ENCODE results near the gene CMTM4. TPM values are rescaled to one million over a fixed set of nuclear protein-coding genes. Genes with fewer than 3 reads are reported as not detected.

Gene CMTM4
- total RNA-seq, 1 experiment from 2014 or later: 77.8 TPM

DNA sequence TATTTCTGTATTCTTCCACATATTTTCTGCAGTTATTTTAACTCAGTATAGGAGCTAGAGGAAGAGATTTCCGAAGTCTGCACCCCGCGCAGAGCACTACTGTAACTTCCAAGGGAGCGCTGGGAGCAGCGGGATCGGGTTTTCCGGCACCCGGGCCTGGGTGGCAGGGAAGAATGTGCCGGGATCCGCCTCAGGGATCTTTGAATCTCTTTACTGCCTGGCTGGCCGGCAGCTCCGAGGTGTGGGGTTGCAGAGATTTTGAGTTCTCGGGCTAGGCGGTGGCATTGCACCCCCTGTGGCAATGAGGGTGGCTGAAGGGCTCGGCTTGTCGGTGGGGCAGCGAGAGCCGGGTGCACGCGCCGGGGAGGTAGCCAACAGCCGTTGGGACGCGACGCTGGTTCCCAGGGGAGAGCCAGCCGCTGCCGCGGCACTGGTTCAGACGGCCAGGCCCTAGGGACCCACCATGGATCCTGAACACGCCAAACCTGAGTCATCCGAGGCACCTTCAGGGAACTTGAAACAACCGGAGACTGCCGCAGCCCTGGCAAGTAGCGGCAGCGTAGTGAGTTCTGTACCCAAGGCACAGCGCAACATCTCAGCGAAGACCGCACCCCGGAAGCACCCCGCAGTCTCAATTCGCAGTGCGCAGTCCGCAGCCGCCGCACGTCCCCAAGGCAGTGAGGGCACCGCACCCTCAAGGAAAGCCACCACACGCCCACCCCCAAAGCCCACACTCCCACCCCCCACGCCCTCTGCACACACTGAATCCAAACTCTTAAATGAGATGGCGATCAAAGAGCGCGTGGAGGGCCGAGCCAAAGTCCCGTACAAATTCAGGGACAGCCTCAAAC, 130.3 kb downstream of the CMTM4 start, which contains the start of gene CMTM1:
Gene CMTM1 (plus strand): TSS at position 389 of the 851 bp plus-strand sequence. CDS start 75 bp downstream, at position 464.
- no peak for ATAC-seq
- Histone ChIP-seq H2AFZ (ENCODE audit: low read depth, low read length, poor library complexity, severe bottlenecking) (no peak within 1 kb of the TSS), H3K9me2 (ENCODE audit: insufficient read depth) (no peaks in the 10 kb centered on the region), H3K9ac (ENCODE audit: low read length) (no peak within 1 kb of the TSS), H3K36me3 (ENCODE audit: control insufficient read depth in 1 of 2, insufficient read depth in 2 of 2, low read length in 2 of 2) (no peaks in the 10 kb centered on the region; a peak in 1 of 4 replicates), H3K4me1 (ENCODE audit: control insufficient read depth in 1 of 2, insufficient read depth in 2 of 2, low read length in 2 of 2) (peaks cover 0 to 13% of the 10 kb centered on the region in 2 experiments; a peak in 3 of 4 replicates), H3K9me3 (ENCODE audit: control insufficient read depth in 1 of 2, insufficient read depth in 1 of 2, low read depth in 1 of 2, low read length in 2 of 2) (no peaks in the 10 kb centered on the region), H3K4me2 (ENCODE audit: low read length) (no peak within 1 kb of the TSS), H3K4me3 (replicated peaks in 1 of 2; ENCODE audit: low read depth in 1 of 2, low read length in 2 of 2) (no peak within 1 kb of the TSS), H4K20me1 (ENCODE audit: insufficient read depth) (peaks cover 3% of the 10 kb centered on the region; the same call in 1 of the 2 replicates), H3K27me3 (ENCODE audit: insufficient read depth, low read length) (no peaks in the 10 kb centered on the region), H3K79me2 (ENCODE audit: insufficient read depth, low read length) (no peaks in the 10 kb centered on the region), H3K27ac (ENCODE audit: low read depth, low read length) (no peak within 1 kb of the TSS)
- TF ChIP-seq ZFX (IDR thresholded peaks at IDR 0.05) (no peak), CEBPB (IDR thresholded peaks at IDR 0.05; ENCODE audit: low read depth) (no peak), RAD21 (IDR thresholded peaks at IDR 0.05; ENCODE audit: low read depth) (no peak), EGR1 (IDR thresholded peaks at IDR 0.05; ENCODE audit: low read depth) (no peak), EZH2 (IDR thresholded peaks at IDR 0.05) (no peak), REST (IDR thresholded peaks at IDR 0.05; ENCODE audit: low read depth) (no peak), EZH2phosphoT487 (IDR thresholded peaks at IDR 0.05; ENCODE audit: borderline replicate concordance) (no peak), YY1 (IDR thresholded peaks at IDR 0.05; ENCODE audit: extremely low read depth, insufficient replicate concordance, low read depth, low read length) (no peak), SIN3A (IDR thresholded peaks at IDR 0.05; ENCODE audit: low read depth) (no peak), CBX3 (IDR thresholded peaks at IDR 0.05; ENCODE audit: low read depth) (no peak), SRF (IDR thresholded peaks at IDR 0.05; ENCODE audit: low read depth) (no peak), FOSL1 (IDR thresholded peaks at IDR 0.05; ENCODE audit: low read depth) (no peak), SP1 (IDR thresholded peaks at IDR 0.05; ENCODE audit: low read depth) (no peak)
- TF ChIP-seq, protein P1, sequence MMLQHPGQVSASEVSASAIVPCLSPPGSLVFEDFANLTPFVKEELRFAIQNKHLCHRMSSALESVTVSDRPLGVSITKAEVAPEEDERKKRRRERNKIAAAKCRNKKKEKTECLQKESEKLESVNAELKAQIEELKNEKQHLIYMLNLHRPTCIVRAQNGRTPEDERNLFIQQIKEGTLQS (IDR thresholded peaks at IDR 0.05): no peak
- TF ChIP-seq, protein P2, sequence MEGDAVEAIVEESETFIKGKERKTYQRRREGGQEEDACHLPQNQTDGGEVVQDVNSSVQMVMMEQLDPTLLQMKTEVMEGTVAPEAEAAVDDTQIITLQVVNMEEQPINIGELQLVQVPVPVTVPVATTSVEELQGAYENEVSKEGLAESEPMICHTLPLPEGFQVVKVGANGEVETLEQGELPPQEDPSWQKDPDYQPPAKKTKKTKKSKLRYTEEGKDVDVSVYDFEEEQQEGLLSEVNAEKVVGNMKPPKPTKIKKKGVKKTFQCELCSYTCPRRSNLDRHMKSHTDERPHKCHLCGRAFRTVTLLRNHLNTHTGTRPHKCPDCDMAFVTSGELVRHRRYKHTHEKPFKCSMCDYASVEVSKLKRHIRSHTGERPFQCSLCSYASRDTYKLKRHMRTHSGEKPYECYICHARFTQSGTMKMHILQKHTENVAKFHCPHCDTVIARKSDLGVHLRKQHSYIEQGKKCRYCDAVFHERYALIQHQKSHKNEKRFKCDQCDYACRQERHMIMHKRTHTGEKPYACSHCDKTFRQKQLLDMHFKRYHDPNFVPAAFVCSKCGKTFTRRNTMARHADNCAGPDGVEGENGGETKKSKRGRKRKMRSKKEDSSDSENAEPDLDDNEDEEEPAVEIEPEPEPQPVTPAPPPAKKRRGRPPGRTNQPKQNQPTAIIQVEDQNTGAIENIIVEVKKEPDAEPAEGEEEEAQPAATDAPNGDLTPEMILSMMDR (IDR thresholded peaks at IDR 0.05 in 2 of 3, conservative IDR thresholded peaks at IDR 0.05 in 1 of 3; ENCODE audit: borderline replicate concordance in 1 of 3, insufficient read depth in 1 of 3, low read depth in 2 of 3, low read length in 2 of 3): no peak
- TF ChIP-seq, protein P3, sequence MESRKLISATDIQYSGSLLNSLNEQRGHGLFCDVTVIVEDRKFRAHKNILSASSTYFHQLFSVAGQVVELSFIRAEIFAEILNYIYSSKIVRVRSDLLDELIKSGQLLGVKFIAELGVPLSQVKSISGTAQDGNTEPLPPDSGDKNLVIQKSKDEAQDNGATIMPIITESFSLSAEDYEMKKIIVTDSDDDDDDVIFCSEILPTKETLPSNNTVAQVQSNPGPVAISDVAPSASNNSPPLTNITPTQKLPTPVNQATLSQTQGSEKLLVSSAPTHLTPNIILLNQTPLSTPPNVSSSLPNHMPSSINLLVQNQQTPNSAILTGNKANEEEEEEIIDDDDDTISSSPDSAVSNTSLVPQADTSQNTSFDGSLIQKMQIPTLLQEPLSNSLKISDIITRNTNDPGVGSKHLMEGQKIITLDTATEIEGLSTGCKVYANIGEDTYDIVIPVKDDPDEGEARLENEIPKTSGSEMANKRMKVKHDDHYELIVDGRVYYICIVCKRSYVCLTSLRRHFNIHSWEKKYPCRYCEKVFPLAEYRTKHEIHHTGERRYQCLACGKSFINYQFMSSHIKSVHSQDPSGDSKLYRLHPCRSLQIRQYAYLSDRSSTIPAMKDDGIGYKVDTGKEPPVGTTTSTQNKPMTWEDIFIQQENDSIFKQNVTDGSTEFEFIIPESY (IDR thresholded peaks at IDR 0.05; ENCODE audit: extremely low read depth, insufficient replicate concordance, low read length): no peak
- ChIA-PET POLR2A (no interaction called here), RAD21 (ENCODE audit: low non-redundant PET in 1 of 2, low total read pairs in 2 of 2, uncharacterized antibody in 2 of 2, unreplicated experiment in 2 of 2) (no interaction called here), CTCF (no interaction called here)
- no TSS peak for BruUV-seq (replicated peaks)
- DNase-seq (ENCODE audit: low read depth, low spot score): no peak
- intact Hi-C loops (cut with micrococcal nuclease): no loop called here

Measured in HCT116 (cell line).